K562 (cell line): ENCODE measurements around the gene ABCC6.

Experiments
- ATF3 ChIP-seq, 2 experiments: fragments of 450-650 bp in 1 of 2; sonication (generic) in 1 of 2; formaldehyde crosslinking in 1 of 2; IDR thresholded peaks in 1 of 2; conservative IDR thresholded peaks in 1 of 2; 2 replicates each; pipeline versions ENCODE4 v1.6.1 to v1.8.1; 2016 to 2023; ENCODE audit warnings: mild to moderate bottlenecking in 2 of 2, moderate library complexity in 2 of 2, inconsistent platforms in 1 of 2, missing genetic modification reagents in 1 of 2
- CTCF ChIP-seq, 3 experiments: IDR thresholded peaks in 2 of 3; conservative IDR thresholded peaks in 1 of 3; 2 replicates each; pipeline ENCODE4 v1.5.1; 2011 to 2012; ENCODE audit warnings: low read length in 3 of 3, mild to moderate bottlenecking in 3 of 3, control low read depth in 2 of 3, improper control_type of control experiment in 1 of 3, inconsistent platforms in 1 of 3, low read depth in 1 of 3, mixed read lengths in 1 of 3, moderate library complexity in 1 of 3; ENCODE audit not compliant: insufficient read depth in 2 of 3
- E2F8 ChIP-seq: fragments of 450-650 bp; IDR thresholded peaks from 2 replicates; pipeline ENCODE4 v1.7.1; 2018; ENCODE audit warnings: mild to moderate bottlenecking, low read depth; ENCODE audit not compliant: partially characterized antibody
- ELF4 ChIP-seq: fragments of 450-650 bp; formaldehyde crosslinking; IDR thresholded peaks from 2 replicates; pipeline ENCODE4 v1.4.0; 2022; ENCODE audit warnings: missing genetic modification characterization
- KDM5B ChIP-seq: fragments of 200-600 bp; sonication (generic); IDR thresholded peaks from 2 replicates; pipeline ENCODE4 v1.6.1; 2012; ENCODE audit warnings: low read depth, mild to moderate bottlenecking, moderate library complexity, low read length, control low read depth, inconsistent platforms; ENCODE audit not compliant: insufficient replicate concordance
- SIN3A ChIP-seq, 2 experiments: fragments of 150-350 bp in 1 of 2; IDR thresholded peaks; 2 replicates each; pipeline ENCODE4 v1.6.1; 2011 to 2016; ENCODE audit warnings: borderline replicate concordance in 2 of 2, low read depth in 2 of 2, low read length in 2 of 2, mild to moderate bottlenecking in 2 of 2, moderate library complexity in 2 of 2; ENCODE audit not compliant: control insufficient read depth in 1 of 2
- YY1 ChIP-seq, 3 experiments: IDR thresholded peaks; 2 replicates each; pipeline ENCODE4 v1.6.1; 2011; ENCODE audit warnings: low read length in 2 of 3, mild to moderate bottlenecking in 2 of 3, moderate library complexity in 2 of 3, borderline replicate concordance in 1 of 3, control low read depth in 1 of 3, low read depth in 1 of 3; ENCODE audit not compliant: insufficient read depth in 3 of 3, insufficient replicate concordance in 2 of 3, control insufficient read depth in 1 of 3, insufficient read length in 1 of 3; ENCODE audit errors: extremely low read depth in 1 of 3
- ZBTB43 ChIP-seq: sonication (generic); formaldehyde crosslinking; IDR thresholded peaks from 2 replicates; pipeline ENCODE4 v1.8.0; 2023; ENCODE audit warnings: mild to moderate bottlenecking, missing genetic modification reagents
- ZNF174 ChIP-seq: fragments of 250-450 bp; sonication (Bioruptor Pico); IDR thresholded peaks from 2 replicates; pipeline ENCODE4 v1.4.0; 2020; ENCODE audit warnings: mild to moderate bottlenecking
- ZNF76 ChIP-seq: fragments of 250-450 bp; sonication (Bioruptor Pico); IDR thresholded peaks from 2 replicates; pipeline ENCODE4 v1.4.0; 2020; ENCODE audit warnings: mild to moderate bottlenecking, moderate library complexity, borderline replicate concordance
- ZSCAN32 ChIP-seq: fragments of 450-650 bp; formaldehyde crosslinking; IDR thresholded peaks from 2 replicates; pipeline ENCODE4 v1.4.0; 2020; ENCODE audit warnings: mild to moderate bottlenecking, moderate library complexity

- TF ChIP-seq E2F8 = no peak
- no peak for TF ChIP-seq ZNF174
- no peak for TF ChIP-seq KDM5B
- no peak for TF ChIP-seq CTCF (IDR thresholded peaks at IDR 0.05 in 2 of 3, conservative IDR thresholded peaks at IDR 0.05 in 1 of 3; ENCODE audit: insufficient read depth in 2 of 3, low read depth in 1 of 3, low read length in 3 of 3)
- no peak for TF ChIP-seq ELF4 (CRISPR knock-in tag)
- TF ChIP-seq ATF3 (IDR thresholded peaks at IDR 0.05) = no peak
- no peak for TF ChIP-seq ATF3 (CRISPR knock-in tag; conservative IDR thresholded peaks at IDR 0.05)
- TF ChIP-seq ZBTB43 (CRISPR knock-in tag) = no peak
- no peak for TF ChIP-seq ZSCAN32
- no peak for TF ChIP-seq SIN3A (IDR thresholded peaks at IDR 0.05; ENCODE audit: borderline replicate concordance in 2 of 2, control insufficient read depth in 1 of 2, low read depth in 2 of 2, low read length in 2 of 2)
- no peak for TF ChIP-seq ZNF76 (CRISPR knock-in tag)
- no peak for TF ChIP-seq YY1 (IDR thresholded peaks at IDR 0.05; ENCODE audit: borderline replicate concordance in 1 of 3, control insufficient read depth in 1 of 3, extremely low read depth in 1 of 3, insufficient read depth in 3 of 3, insufficient read length in 1 of 3, insufficient replicate concordance in 2 of 3, low read depth in 1 of 3, low read length in 2 of 3)
These were observed 110.7 kb downstream of the ABCC6 start for GRCh38 chr16:16112450-16113053.
